GM12891 (cell line): ENCODE measurements around the gene SLC6A19.

Experiments
- PAX5 ChIP-seq: IDR thresholded peaks from 2 replicates; pipeline ENCODE4 v1.6.1; 2011; ENCODE audit warnings: low read length, moderate library complexity, mild to moderate bottlenecking; ENCODE audit not compliant: insufficient read depth, severe bottlenecking
- POLR2A ChIP-seq: IDR thresholded peaks from 2 replicates; pipeline ENCODE4 v1.6.1; 2011; ENCODE audit warnings: low read depth, low read length, control low read depth
- POLR2AphosphoS5 ChIP-seq: IDR thresholded peaks from 2 replicates; pipeline ENCODE4 v1.6.1; 2011; ENCODE audit warnings: low read depth, low read length, control low read depth
- POU2F2 ChIP-seq: IDR thresholded peaks from 2 replicates; pipeline ENCODE4 v1.6.1; 2011; ENCODE audit warnings: low read depth, mild to moderate bottlenecking, control low read depth, low read length, moderate library complexity
- TAF1 ChIP-seq: IDR thresholded peaks from 2 replicates; pipeline ENCODE4 v1.6.1; 2011; ENCODE audit warnings: low read depth, low read length, control low read depth

GRCh38 chr5:1259806-1260480 is 58.5 kb downstream of the SLC6A19 start:
- no peak for TF ChIP-seq POLR2A
- no peak for TF ChIP-seq POLR2AphosphoS5
- TF ChIP-seq POU2F2 = no peak
- no peak for TF ChIP-seq TAF1
- TF ChIP-seq PAX5 = no peak
